RWPE1 (cell line): ENCODE results near the gene SIGLEC1.

Source experiments
- CTCF ChIA-PET: fragments of 350-600 bp; sonication (Branson Sonifier 250); formaldehyde crosslinking; extraction: SDS; loops from one replicate; lab custom pipeline; 2021; lab: Yijun Ruan, JAX
- POLR2A ChIA-PET: fragments of 400-600 bp; formaldehyde crosslinking; extraction: SDS; loops from one replicate; lab custom pipeline; 2020; ENCODE audit warnings: antibody characterized with exemption; ENCODE audit not compliant: low non-redundant PET; lab: Yijun Ruan, JAX
- DNase-seq: peaks from one replicate; pipeline ENCODE4 v3.0.0; 2012; ENCODE audit warnings: low spot score
- H3K27ac ChIP-seq: fragments of 450-650 bp; 2 replicates; pipeline ENCODE4 v1.5.1; 2017
- TF ChIP-seq, protein P1 (sequence below): fragments of 450-650 bp; conservative IDR thresholded peaks from 2 replicates; pipeline ENCODE4 v1.5.1; 2017; ENCODE audit warnings: low read depth, mild to moderate bottlenecking

SIGLEC1 gene

DNA sequence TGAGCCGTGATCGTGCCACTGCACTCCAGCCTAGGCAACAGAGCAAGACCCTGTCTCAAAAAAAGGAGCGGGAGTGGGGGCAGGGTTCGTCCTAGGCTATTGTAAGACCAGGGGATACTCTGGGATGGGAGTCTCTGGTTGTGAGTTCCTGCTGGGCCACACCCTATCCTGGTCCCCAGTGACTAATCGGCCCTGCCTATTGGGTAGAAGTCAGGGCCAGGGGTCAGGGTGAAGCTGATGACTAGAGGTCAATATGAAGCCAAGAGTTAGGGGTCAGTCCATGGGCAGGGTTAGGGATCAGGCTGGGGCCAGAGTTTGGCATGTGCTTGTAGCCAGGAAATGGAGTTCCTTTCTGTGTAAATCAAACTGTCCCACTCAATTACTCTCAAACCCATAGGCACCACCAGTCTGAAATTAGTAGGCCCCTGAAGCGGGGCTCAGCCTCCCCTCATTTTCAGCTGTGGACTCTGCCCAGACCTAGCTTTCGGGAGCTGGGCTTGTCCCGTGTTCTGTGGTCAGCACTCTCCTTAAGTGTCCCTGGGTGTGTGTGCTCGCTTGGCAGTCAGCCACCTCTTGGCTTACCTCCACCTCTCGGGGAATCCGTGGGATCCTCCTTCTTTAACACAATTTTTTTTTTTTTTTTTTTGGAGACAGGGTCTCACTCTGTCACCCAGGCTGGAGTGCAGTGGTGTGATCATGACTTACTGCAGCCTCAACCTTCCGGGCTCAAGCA lies 21.9 kb upstream of the SIGLEC1 start:
- CTCF ChIA-PET = interaction anchor here (0.6 kb wide), 1 partner anchor 255 kb away, joined by 7 read pairs; no protein-coding TSS in a partner anchor
- TF ChIP-seq, protein P1, sequence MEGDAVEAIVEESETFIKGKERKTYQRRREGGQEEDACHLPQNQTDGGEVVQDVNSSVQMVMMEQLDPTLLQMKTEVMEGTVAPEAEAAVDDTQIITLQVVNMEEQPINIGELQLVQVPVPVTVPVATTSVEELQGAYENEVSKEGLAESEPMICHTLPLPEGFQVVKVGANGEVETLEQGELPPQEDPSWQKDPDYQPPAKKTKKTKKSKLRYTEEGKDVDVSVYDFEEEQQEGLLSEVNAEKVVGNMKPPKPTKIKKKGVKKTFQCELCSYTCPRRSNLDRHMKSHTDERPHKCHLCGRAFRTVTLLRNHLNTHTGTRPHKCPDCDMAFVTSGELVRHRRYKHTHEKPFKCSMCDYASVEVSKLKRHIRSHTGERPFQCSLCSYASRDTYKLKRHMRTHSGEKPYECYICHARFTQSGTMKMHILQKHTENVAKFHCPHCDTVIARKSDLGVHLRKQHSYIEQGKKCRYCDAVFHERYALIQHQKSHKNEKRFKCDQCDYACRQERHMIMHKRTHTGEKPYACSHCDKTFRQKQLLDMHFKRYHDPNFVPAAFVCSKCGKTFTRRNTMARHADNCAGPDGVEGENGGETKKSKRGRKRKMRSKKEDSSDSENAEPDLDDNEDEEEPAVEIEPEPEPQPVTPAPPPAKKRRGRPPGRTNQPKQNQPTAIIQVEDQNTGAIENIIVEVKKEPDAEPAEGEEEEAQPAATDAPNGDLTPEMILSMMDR = no peak
- POLR2A ChIA-PET = no interaction called here
- DNase-seq = no peak
- peak overlapping the region; percentile 12; the same call in 1 of the 2 replicates for H3K27ac ChIP-seq

GRCh38 chr20:3733119-3733995 lies 21.0 kb upstream of the SIGLEC1 start:
- TF ChIP-seq, protein P1 = no peak
- no peak overlapping the region for H3K27ac ChIP-seq
- ChIA-PET POLR2A (no interaction called here), CTCF (no interaction called here)
- DNase-seq = no peak

DNA sequence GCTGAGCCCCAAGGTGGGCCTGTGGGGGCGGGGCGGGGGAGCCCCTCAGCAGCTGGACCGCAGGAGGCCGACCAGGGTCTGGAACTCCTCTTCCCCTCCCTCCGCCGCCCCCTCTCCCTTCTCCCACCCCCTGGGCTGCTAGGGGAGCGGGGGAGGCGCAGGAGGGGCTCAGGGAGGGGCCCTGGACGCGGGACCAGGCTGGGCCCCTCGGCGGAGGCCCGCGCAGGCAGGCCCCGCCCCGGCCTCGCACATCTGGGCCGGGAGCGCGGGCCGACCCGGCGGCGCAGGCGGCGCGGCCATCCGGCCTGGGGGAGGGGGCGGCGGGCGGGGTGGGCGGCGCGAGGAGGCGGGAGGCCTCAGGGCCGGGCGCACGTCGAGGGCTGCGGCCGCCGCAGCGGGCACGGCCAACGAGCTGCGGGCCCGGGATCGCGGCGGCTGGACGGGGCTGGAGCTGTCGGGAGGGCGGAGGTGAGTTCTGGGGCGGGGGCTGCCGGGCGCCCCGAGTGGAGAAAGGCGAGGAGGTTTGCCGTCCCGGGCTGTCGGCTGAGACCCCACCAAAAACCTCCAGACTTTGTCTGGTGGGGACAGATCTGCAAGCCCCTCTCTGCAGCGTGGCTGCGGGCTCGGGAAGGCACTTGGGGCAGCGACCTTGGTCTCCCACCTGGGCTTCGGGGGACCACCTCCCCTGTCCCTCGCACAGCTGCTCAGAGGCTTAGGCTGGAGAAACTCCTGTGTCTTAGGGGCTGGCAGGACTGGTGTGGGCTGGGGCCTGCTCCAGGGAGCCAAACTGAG lies 20.1 kb upstream of the SIGLEC1 start, which contains the start of gene HSPA12B:
TSS of gene HSPA12B (plus strand) at position 359 of the 792 bp plus-strand sequence. CDS start 5,990 bp downstream, outside the sequence.
- TF ChIP-seq, protein P1 = no peak
- no peak for DNase-seq
- ChIA-PET CTCF (interaction anchor here (0.6 to 1.2 kb wide), 2 partner anchors 56 to 500 kb away, joined by 3 to 4 read pairs; no protein-coding TSS in a partner anchor), POLR2A (no interaction called here)
- H3K27ac ChIP-seq = no peak within 1 kb of the TSS

DNA sequence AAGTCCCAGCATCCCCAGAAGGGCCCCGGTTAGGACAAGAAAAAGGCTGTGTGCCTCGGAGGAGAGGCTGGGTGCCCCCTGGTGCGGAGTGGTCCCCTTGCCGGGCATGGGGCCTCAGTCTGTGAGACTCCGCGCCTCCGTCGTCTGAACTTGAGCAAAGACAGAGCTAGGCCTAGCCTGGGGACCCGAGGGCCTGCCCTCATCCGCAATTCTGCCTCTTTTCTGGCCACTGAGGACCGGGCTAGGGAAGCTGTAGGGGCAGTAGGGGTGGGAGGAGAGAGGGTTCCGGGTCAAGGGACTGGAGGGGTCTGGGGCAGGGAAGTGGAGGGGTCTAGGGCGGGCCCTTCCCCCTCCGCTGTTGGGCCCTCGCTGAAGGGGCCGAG lies 19.5 kb upstream of the SIGLEC1 start:
- CTCF ChIA-PET = interaction anchor here (0.6 to 1.2 kb wide), 3 partner anchors 17 to 499 kb away, joined by 3 to 4 read pairs (median 3); no protein-coding TSS in a partner anchor
- POLR2A ChIA-PET = no interaction called here
- H3K27ac ChIP-seq = no peak overlapping the region
- no peak for DNase-seq
- TF ChIP-seq, protein P1 = no peak

- POLR2A ChIA-PET = no interaction called here
- DNase-seq = no peak
- TF ChIP-seq, protein P1 = no peak
- no peak overlapping the region for H3K27ac ChIP-seq
- CTCF ChIA-PET = interaction anchor here (0.7 kb wide), 1 partner anchor 18 kb away, joined by 3 read pairs; no protein-coding TSS in a partner anchor
Observed at GRCh38 chr20:3730803-3731672, 18.6 kb upstream of the SIGLEC1 start.
